Activated CD8-positive, alpha-beta memory T cell treated with anti-CD3 and anti-CD28 coated beads, Interleukin-2, amount 50 U/mL, for 1 hour (primary cell): Measurements from ENCODE around the gene ELOA.
"Not testable (repeated sequence)": the region's sequence is repeated elsewhere in the genome, so short reads cannot be mapped to it uniquely, and the experiment has no call there.

Experiments
- DNase-seq: peaks from one replicate; pipeline ENCODE4 v3.0.0-alpha.2; 2020; ENCODE audit errors: extremely low read depth

The ELOA gene

DNA sequence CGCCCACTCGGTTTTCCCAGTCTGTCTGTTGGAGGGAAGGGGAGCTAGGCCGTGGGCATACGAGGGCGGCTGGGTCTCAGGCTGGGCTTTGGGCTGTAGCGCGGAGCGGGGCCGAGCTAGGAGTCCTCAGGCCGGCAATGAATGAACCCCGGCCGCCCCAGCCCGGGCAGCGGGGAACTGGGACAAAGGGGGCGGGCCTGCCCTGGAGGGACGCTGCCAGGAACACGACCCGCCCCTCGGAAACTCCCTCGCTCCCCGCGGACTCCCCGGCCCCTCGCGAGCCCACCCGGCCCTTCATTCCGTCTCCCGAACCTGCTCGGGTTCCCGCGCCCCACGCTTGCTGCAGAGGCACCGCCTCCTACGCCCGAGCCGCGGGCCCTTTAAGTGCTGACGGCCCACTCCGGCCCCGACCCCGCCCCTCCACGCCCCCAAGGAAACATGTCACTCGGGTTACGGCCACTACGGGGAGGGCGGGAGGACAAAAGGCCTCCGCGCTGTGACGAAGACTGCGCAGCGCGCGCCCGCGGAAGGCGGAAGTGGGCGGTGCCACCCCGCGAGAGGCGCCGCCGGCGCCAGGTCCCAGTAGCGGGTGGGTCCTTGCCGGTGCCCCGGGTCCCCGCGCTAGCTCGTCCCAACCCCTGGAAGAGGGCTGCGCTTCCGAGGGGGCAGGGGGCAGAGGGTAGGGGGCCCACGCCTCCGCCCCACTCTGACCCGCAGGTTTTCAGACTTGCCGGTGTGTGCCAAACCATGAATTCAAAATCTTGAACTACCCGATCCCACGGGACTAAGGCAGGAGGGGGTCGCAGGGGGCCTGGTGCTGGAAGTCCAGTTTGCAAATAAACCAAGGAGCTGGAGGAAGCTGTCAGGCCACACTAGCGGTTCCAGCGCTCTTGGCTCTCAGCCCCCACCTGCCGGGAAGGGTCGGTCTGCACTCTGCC lies 57.4 kb downstream of the ELOA start, which contains the start of gene GALE:
GALE (minus strand) TSS at position 355 of the 938 bp plus-strand sequence. CDS start 1,747 bp downstream, outside the sequence.
- peak; percentile 93 for DNase-seq

GRCh38 chr1:23801338-23801748 lies 58.1 kb downstream of the ELOA start:
- no peak for DNase-seq

DNA sequence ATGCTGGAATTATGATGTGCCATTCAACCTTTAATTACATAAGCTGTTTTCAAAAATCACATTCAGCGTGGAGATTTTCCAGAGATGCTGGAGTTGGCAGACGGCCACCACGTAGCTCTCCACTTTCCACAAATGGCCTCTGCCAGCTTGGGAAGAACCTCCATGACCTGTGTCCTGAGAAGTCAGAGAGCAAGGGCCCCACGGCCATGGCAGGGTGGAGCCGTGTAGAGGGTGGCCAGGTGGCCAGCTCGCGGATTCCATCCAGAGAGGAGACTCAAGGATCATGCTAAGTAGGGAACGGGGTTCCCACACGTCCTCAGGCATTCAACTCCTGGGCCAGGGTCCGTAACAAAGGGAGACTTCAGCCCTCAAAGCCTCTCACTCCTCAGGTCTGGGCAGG lies 58.6 kb downstream of the ELOA start:
- no peak for DNase-seq

DNA sequence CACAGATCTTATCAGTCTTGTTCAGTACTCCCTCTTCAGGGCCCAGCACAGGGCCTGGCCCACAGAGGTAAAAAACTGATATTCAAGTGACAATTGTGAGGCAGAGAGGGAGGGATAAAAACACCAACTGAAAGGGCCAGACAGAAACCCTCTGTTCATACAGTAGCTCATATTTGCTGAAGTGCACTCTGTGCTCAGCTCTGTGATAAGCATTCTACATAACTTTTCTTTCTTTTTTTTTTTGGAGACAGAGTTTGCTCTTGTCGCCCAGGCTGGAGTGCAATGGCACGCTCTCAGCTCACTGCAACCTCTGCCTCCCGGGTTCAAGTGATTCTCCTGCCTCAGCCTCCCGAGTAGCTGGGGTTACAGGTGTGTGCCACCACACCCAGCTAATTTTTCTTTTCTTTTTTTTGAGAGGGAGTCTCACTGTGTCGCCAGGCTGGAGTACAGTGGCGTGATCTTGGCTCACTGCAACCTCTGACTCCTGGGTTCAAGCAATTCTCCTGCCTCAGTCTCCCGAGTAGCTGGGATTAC lies 59.6 kb downstream of the ELOA start:
- DNase-seq = not testable (repeated sequence)

GRCh38 chr1:23803674-23804073 lies 60.4 kb downstream of the ELOA start:
- no peak for DNase-seq

DNA sequence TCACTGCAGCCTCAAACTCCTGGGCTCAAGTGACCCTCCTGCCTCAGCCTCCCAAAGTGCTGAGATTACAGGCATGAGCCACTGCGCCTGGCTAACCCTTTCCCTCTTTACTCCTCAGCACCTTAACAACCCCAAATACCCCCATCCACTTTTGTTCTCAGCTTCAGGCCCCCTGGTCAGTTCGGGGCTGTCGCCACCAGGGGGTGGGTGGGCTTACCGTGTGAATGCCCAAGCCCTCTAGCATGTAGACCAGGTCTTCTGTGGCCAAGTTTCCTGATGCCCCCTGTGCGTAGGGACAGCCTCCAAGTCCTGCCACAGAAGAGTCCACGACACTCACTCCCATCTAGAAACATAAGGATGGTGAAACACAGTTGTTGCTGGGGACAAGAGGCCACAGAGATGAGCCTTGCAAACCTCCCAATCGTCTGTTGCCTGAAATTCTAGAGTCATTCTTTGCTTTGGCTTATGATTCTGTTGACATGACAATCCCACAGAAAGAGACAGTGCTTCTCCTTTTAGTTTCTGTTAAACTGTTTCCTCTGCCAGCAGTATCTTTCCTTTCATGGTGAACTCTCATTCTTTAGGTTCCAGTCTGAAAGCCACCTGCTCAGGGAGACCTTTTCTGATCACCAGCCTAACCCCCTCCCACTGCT lies 61.0 kb downstream of the ELOA start:
- no peak for DNase-seq

DNA sequence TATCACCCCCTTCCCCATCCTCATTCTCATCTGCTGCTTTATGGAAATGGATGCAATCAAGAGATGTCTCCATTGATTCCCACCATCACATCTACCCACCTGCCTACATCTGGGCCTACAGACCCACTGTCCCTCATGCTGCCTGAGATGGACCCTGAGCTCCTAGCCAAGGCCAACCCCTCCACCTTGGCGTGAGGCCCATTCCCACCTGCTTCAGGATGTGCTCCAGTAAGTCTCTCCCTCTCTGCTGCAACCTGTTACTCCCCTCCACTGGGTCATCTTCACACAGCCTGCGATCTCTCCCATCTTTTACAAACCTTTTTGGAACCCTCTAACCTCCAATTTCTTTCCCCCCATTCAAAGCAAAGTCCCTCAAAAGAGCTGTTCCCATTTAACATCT lies 61.8 kb downstream of the ELOA start:
- DNase-seq = no peak

GRCh38 chr1:23806280-23806679 lies 63.0 kb downstream of the ELOA start:
- no peak for DNase-seq

GRCh38 chr1:23807453-23807852 lies 64.2 kb downstream of the ELOA start:
- no peak for DNase-seq

- no peak for DNase-seq
These were observed 66.5 kb downstream of the ELOA start for GRCh38 chr1:23809751-23810171.

DNA sequence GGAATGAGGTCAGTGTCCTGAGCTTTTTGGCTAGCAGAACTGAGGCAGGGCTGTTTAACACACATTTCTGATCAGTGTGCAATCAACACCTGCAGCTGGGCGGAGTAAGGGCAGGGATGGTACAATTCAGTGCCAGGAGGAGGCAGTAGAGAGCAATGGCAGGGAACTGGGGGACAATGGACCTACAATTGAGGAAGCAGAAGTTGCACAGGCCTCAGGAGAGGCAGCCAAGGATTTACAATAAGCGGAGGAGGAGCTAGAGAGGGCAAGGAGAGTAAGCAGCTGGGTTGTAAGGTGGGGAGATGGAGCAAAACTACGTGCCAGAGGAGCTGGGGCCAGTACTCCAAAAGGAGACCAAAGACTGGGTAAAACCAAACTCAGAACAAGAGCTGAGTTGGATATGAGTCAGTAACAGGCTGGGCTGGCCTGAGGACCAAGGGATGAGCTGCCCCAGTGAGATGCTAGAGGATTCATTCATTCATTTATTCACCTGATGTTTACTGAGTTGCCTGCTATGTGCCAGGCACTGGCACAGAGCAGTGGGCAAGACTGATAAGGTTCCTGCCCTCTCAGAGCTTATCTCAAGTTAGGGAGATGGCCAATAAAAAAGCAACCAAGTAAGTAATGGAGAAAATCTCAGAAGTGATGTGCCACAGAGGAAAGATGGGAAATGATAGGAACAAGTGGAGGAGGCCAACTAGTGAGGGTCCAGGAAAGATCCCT lies 67.7 kb downstream of the ELOA start:
- DNase-seq = no peak
